KMS-11 (cell line): ENCODE measurements around the gene VNN1.

Source experiments
- H2AFZ ChIP-seq: fragments of 200-600 bp; sonication (generic); 2 replicates; pipeline ENCODE4 v1.6.1; 2016; ENCODE audit warnings: antibody characterized with exemption, mixed run types, low read depth
- H3K27ac ChIP-seq: fragments of 200-600 bp; sonication (generic); 2 replicates; pipeline ENCODE4 v1.6.1; 2016; ENCODE audit warnings: mild to moderate bottlenecking, mixed run types
- H3K27me3 ChIP-seq: fragments of 200-600 bp; sonication (generic); 2 replicates; pipeline ENCODE4 v1.6.1; 2017; ENCODE audit warnings: mild to moderate bottlenecking, low read depth, mixed run types, moderate library complexity; ENCODE audit not compliant: insufficient read depth
- H3K36me3 ChIP-seq: fragments of 200-600 bp; sonication (generic); 2 replicates; pipeline ENCODE4 v1.6.1; 2017; ENCODE audit warnings: mild to moderate bottlenecking, mixed run types; ENCODE audit not compliant: insufficient read depth
- H3K4me1 ChIP-seq: fragments of 200-600 bp; sonication (generic); 2 replicates; pipeline ENCODE4 v1.6.1; 2016; ENCODE audit warnings: mild to moderate bottlenecking, low read depth, mixed run types; ENCODE audit not compliant: poor library complexity, severe bottlenecking
- H3K4me2 ChIP-seq: fragments of 200-600 bp; sonication (generic); 2 replicates; pipeline ENCODE4 v1.7.0; 2016; ENCODE audit warnings: mild to moderate bottlenecking, mixed run types
- H3K4me3 ChIP-seq: fragments of 200-600 bp; sonication (generic); IDR thresholded peaks from 2 replicates; pipeline ENCODE4 v1.6.1; 2017; ENCODE audit warnings: low read depth, low read length, mixed read lengths; ENCODE audit not compliant: insufficient read depth
- H3K79me2 ChIP-seq: fragments of 200-600 bp; sonication (generic); 2 replicates; pipeline ENCODE4 v1.6.1; 2016; ENCODE audit warnings: low read depth, mixed run types; ENCODE audit not compliant: insufficient read depth
- H3K9ac ChIP-seq: fragments of 200-600 bp; sonication (generic); 2 replicates; pipeline ENCODE4 v1.6.1; 2016; ENCODE audit warnings: mild to moderate bottlenecking, mixed run types
- H4K20me1 ChIP-seq: fragments of 200-600 bp; sonication (generic); 2 replicates; pipeline ENCODE4 v1.6.1; 2016; ENCODE audit warnings: mild to moderate bottlenecking, mixed run types; ENCODE audit not compliant: insufficient read depth
- CTCF ChIP-seq: fragments of 200-600 bp; sonication (generic); conservative IDR thresholded peaks from 2 replicates; pipeline ENCODE4 v1.6.1; 2017; ENCODE audit warnings: low read depth, mild to moderate bottlenecking, antibody characterized with exemption, low read length, moderate library complexity, mixed read lengths

Gene VNN1

GRCh38 chr6:132675749-132676148 is 38.1 kb downstream of the VNN1 start:
- no peaks in the 10 kb centered on the region for H3K79me2 ChIP-seq
- H3K9ac ChIP-seq, result no peak overlapping the region
- H3K36me3 ChIP-seq, result no peaks in the 10 kb centered on the region
- no peaks in the 10 kb centered on the region for H3K27me3 ChIP-seq
- no peak overlapping the region for H3K27ac ChIP-seq
- no peak overlapping the region for H2AFZ ChIP-seq
- H3K4me2 ChIP-seq, result no peak overlapping the region
- no peaks in the 10 kb centered on the region for H4K20me1 ChIP-seq
- TF ChIP-seq CTCF, result no peak
- peaks cover 7% of the 10 kb centered on the region for H3K4me1 ChIP-seq
- no peak overlapping the region for H3K4me3 ChIP-seq

GRCh38 chr6:132675002-132675401 is 38.9 kb downstream of the VNN1 start:
- H3K9ac ChIP-seq, result no peak overlapping the region
- H2AFZ ChIP-seq, result no peak overlapping the region
- TF ChIP-seq CTCF, result no peak
- H3K79me2 ChIP-seq, result no peaks in the 10 kb centered on the region
- H3K4me1 ChIP-seq, result peaks cover 7% of the 10 kb centered on the region
- no peaks in the 10 kb centered on the region for H3K27me3 ChIP-seq
- H4K20me1 ChIP-seq, result no peaks in the 10 kb centered on the region
- no peaks in the 10 kb centered on the region for H3K36me3 ChIP-seq
- no peak overlapping the region for H3K4me2 ChIP-seq
- no peak overlapping the region for H3K4me3 ChIP-seq
- no peak overlapping the region for H3K27ac ChIP-seq

DNA sequence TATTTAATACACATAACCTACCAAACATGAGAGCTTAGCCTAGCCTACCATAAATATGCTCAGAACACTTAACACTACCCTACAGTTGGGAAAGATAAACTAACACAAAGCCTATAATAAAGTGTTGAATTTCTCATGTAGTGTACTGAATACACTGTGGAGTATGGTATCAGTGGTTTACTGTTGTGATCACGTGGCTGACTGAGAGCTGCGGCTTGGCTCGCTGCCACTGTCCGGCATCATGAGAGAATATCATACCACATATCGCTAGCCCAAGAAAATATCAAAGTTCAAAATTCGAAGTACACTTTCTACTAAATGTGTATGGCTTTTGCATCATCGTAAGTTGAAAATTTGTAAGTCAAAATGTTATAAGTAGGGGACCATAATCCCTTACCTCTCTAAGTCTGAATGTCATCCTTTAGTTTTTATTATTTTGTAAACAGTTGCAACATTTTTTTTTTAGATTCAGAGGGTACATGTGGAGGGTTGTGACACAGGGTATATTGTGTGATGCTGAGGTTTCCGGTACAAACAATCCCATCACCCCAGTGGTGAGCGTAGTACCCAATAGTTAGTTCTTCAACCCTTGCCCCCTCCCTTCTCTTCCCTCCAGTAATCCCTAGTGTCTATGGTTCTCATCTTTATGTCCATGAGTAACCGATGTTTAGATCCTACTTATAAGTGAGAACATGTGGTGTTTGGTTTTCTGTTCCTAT is 40.3 kb downstream of the VNN1 start:
- H3K4me3 ChIP-seq, result no peak overlapping the region
- no peaks in the 10 kb centered on the region for H4K20me1 ChIP-seq
- H2AFZ ChIP-seq, result no peak overlapping the region
- H3K4me1 ChIP-seq, result peaks cover 7% of the 10 kb centered on the region
- no peak for TF ChIP-seq CTCF
- H3K4me2 ChIP-seq, result no peak overlapping the region
- H3K27ac ChIP-seq, result no peak overlapping the region
- no peak overlapping the region for H3K9ac ChIP-seq
- H3K79me2 ChIP-seq, result no peaks in the 10 kb centered on the region
- no peaks in the 10 kb centered on the region for H3K36me3 ChIP-seq
- no peaks in the 10 kb centered on the region for H3K27me3 ChIP-seq

DNA sequence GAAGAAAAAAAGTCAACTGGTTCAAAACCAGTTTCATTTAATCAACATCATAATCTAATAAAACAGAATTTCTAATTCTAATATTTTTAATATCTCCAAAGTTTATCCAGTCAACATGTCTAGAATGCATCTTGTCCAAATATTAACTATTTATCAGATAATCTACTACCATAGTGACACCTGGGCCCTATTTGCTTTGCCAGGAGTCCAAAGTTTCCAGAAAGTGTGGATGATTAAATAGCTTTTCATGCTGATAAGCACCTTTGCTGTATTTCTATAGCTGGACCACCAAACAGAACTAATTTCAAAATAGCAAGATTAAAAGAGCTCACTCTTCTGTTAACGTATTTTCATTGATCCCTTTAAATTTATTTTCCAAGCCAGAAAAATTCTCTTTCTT is 42.6 kb downstream of the VNN1 start:
- TF ChIP-seq CTCF, result no peak
- Histone ChIP-seq H3K4me1 (peaks cover 7% of the 10 kb centered on the region), H3K4me3 (no peak overlapping the region), H4K20me1 (no peaks in the 10 kb centered on the region), H3K9ac (no peak overlapping the region), H3K27me3 (no peaks in the 10 kb centered on the region), H3K27ac (no peak overlapping the region), H3K4me2 (no peak overlapping the region), H3K36me3 (no peaks in the 10 kb centered on the region), H3K79me2 (no peaks in the 10 kb centered on the region), H2AFZ (no peak overlapping the region)
